Ovary (tissue), 9 donors: ENCODE results near the gene STN1. TPM values are rescaled to one million over a fixed set of nuclear protein-coding genes. Genes with fewer than 3 reads are reported as not detected.

ENCODE experiments used
- DNase-seq, 5 donors: peaks; one replicate each; pipeline ENCODE4 v3.0.0-alpha.2; 2019 to 2020
- H3K27ac ChIP-seq, 2 donors: fragments of 200-600 bp; one replicate each; pipeline versions ENCODE4 v1.5.1 to v1.8.0; 2019 to 2022
- H3K27me3 ChIP-seq: fragments of 200-600 bp; one replicate; pipeline ENCODE4 v1.8.0; 2022
- H3K36me3 ChIP-seq: fragments of 200-600 bp; sonication (generic); one replicate; pipeline ENCODE4 v1.5.1; 2019
- H3K4me1 ChIP-seq: one replicate; pipeline ENCODE4 v1.8.1; 2013; ENCODE audit warnings: mild to moderate bottlenecking, moderate library complexity; ENCODE audit not compliant: insufficient read depth
- H3K4me3 ChIP-seq: fragments of 200-600 bp; sonication (generic); one replicate; pipeline ENCODE4 v1.5.1; 2017
- H3K9me3 ChIP-seq, 2 donors: fragments of 200-600 bp in 1 of 2; sonication (generic) in 1 of 2; one replicate each; pipeline versions ENCODE4 v1.5.1 to v1.8.1; 2013 to 2019; ENCODE audit warnings: mild to moderate bottlenecking in 1 of 2, moderate library complexity in 1 of 2
- CTCF ChIP-seq, 3 donors: fragments of 450-650 bp in 2 of 3; fragments of 200-600 bp in 1 of 3; IDR thresholded peaks; one replicate each; pipeline versions ENCODE4 v1.5.1 to v1.8.0; 2016 to 2022; ENCODE audit warnings: antibody characterized with exemption in 3 of 3, mild to moderate bottlenecking in 1 of 3
- EP300 ChIP-seq: sonication (generic); formaldehyde crosslinking; IDR thresholded peaks from one replicate; pipeline ENCODE4 v1.6.1; 2017; ENCODE audit warnings: antibody characterized with exemption
- POLR2A ChIP-seq: fragments of 450-650 bp; IDR thresholded peaks from one replicate; pipeline ENCODE4 v1.6.1; 2017; ENCODE audit warnings: antibody characterized with exemption, mild to moderate bottlenecking, moderate library complexity
- WGBS, 3 donors: extraction: QIAGEN DNeasy Blood & Tissue Kit in 1 of 3; methylation state at CpG; one replicate each; pipeline versions ENCODE4 v1.1.5 to v1.1.7; 2013 to 2017; 5-methylcytosine and 5-hydroxymethylcytosine counted together
- intact Hi-C, 4 donors: fragments of 100-400 bp; cut with DNase I; formaldehyde crosslinking; loops; one replicate each; pipeline versions ENCODE4 v1.11.0 to v1.15.1; 2022 to 2023
- polyA plus RNA-seq, 2 donors: library from polyadenylated mRNA; stranded (reverse); fragments of 200-250 nt in 1 of 2; fragments of 350-450 nt in 1 of 2; fragmentation: Illumina TruSeq in 1 of 2; extraction: RNeasy Lipid Tissue Mini Kit (QIAGEN cat#74804) in 1 of 2; gene quantifications; one replicate each; pipeline ENCODE4 v1.2.3, GENCODE V29; 2013 to 2014
- total RNA-seq, 7 donors: library from RNA; depleted of rRNA in 2 of 7; stranded (reverse); fragments of >200 nt in 2 of 7; fragmentation: NEBNext Ultra II Directional in 3 of 7; extraction: Animal tissue kit (Norgen Biotek cat#: 25700) in 3 of 7; gene quantifications; one replicate each; pipeline versions ENCODE4 v1.1.0 to v1.2.4, GENCODE V29; 2016 to 2023
- donor health status: DM: no; HTN: no; CAD: no; lungs with moderate emphysema.
- donor health status: DM: no; HTN: no; CAD: no.
- donor health status: Bipolar disorder and iron deficiency.
- donor health status: DM: yes; HTN: yes; CAD: no.
- donor health status: DM: no; HTN: no; CAD: no.
- donor health status: DM: yes; HTN: yes; CAD: no.

STN1 gene
- total and polyA plus RNA-seq, 9 donors, result 13.4 to 28.2 (median 18.4) TPM

GRCh38 chr10:103856797-103857170 lies 61.2 kb downstream of the STN1 start:
- Histone ChIP-seq H3K36me3 (no peaks in the 10 kb centered on the region), H3K9me3 (no peaks in the 10 kb centered on the region), H3K27ac (no peak overlapping the region), H3K4me1 (peaks cover 13% of the 10 kb centered on the region), H3K27me3 (no peaks in the 10 kb centered on the region), H3K4me3 (no peak overlapping the region)
- intact Hi-C loops, result loop anchor here in 1 of 4 donors (10.0 kb wide), 1 partner anchor 82 kb away; no protein-coding TSS in a partner anchor
- TF ChIP-seq CTCF (IDR thresholded peaks at IDR 0.05) (no peak), POLR2A (no peak), EP300 (no peak)
- DNase-seq, result peak in 1 of 5 donors; percentile 47
- WGBS, 3 donors, result 88 to 92% (median 90%) methylated on average over 5 of the region's 5 CpGs

GRCh38 chr10:103855852-103856796 lies 61.9 kb downstream of the STN1 start:
- H3K36me3 ChIP-seq, result no peaks in the 10 kb centered on the region
- H3K27me3 ChIP-seq, result no peaks in the 10 kb centered on the region
- intact Hi-C loops, result loop anchor here in 1 of 4 donors (10.0 kb wide), 1 partner anchor 81 kb away; no protein-coding TSS in a partner anchor
- H3K9me3 ChIP-seq, result no peaks in the 10 kb centered on the region
- TF ChIP-seq EP300 (no peak), POLR2A (no peak), CTCF (IDR thresholded peaks at IDR 0.05) (no peak)
- H3K27ac ChIP-seq, result peak overlapping the region; percentile 82 to 83
- H3K4me3 ChIP-seq, result peak overlapping the region; percentile 66
- H3K4me1 ChIP-seq, result peaks cover 16% of the 10 kb centered on the region
- no peak for DNase-seq
- 14 to 20% (median 17%) methylated on average over 34 of the region's 34 CpGs for WGBS, 3 donors

- H3K27ac ChIP-seq, result peak within 1 kb of the TSS; percentile 82 to 83
- no peaks in the 10 kb centered on the region for H3K9me3 ChIP-seq
- peaks cover 21% of the 10 kb centered on the region for H3K4me1 ChIP-seq
- intact Hi-C loops, result loop anchor here in 1 of 4 donors (10.0 kb wide), 1 partner anchor 81 kb away; no protein-coding TSS in a partner anchor
- DNase-seq, result peak; percentile 44 to 75 (median 70)
- WGBS, 3 donors, result 0 to 1% (median 1%) methylated on average over 11 to 54 of the region's 54 CpGs
- H3K4me3 ChIP-seq, result peak within 1 kb of the TSS; percentile 66
- no peaks in the 10 kb centered on the region for H3K27me3 ChIP-seq
- no peak for TF ChIP-seq POLR2A
- peak in 2 of 3 donors; percentile 31 to 39 for TF ChIP-seq CTCF (IDR thresholded peaks at IDR 0.05)
- TF ChIP-seq EP300, result no peak
- no peaks in the 10 kb centered on the region for H3K36me3 ChIP-seq
These were observed 62.6 kb downstream of the STN1 start, which contains the start of gene SH3PXD2A for GRCh38 chr10:103855424-103855823. Gene SH3PXD2A, minus strand, starts transcription at chr10:103855576. Its CDS starts 310 bp downstream, at chr10:103855266.

- DNase-seq, result peak; percentile 53 to 73 (median 70)
- WGBS, 3 donors, result 1% methylated on average over 24 to 52 of the region's 53 CpGs
- peaks cover 24% of the 10 kb centered on the region for H3K4me1 ChIP-seq
- TF ChIP-seq EP300 (no peak), POLR2A (no peak), CTCF (IDR thresholded peaks at IDR 0.05) (no peak)
- H3K9me3 ChIP-seq, result no peaks in the 10 kb centered on the region
- H3K27me3 ChIP-seq, result no peaks in the 10 kb centered on the region
- H3K36me3 ChIP-seq, result no peaks in the 10 kb centered on the region
- H3K27ac ChIP-seq, result peak overlapping the region; percentile 82 to 83
- H3K4me3 ChIP-seq, result peak overlapping the region; percentile 66
- intact Hi-C loops, result loop anchor here in 1 of 4 donors (10.0 kb wide), 1 partner anchor 80 kb away; no protein-coding TSS in a partner anchor
These were observed 63.1 kb downstream of the STN1 start for GRCh38 chr10:103854686-103855391.
